GM12878 (cell line): Measurements from ENCODE around the gene PPEF1. TPM values are rescaled to one million over a fixed set of nuclear protein-coding genes. Genes with fewer than 3 reads are reported as not detected.

ENCODE experiments used
- ATAC-seq: fragments of 200-7000 bp; cut with Tn5 transposase; 3 replicates; pipeline ENCODE4 v1.9.1; 2020; ENCODE audit warnings: mild to moderate bottlenecking, moderate library complexity
- BruUV-seq: library from RNA; stranded (reverse); fragments of 400-500 nt; replicated peaks from 2 replicates; lab custom pipeline; 2021; lab: Mats Ljungman, UMichigan
- CTCF ChIA-PET: fragments of 300-600 bp; sonication (Branson Sonifier 250); formaldehyde crosslinking; extraction: SDS; loops from one replicate; lab custom pipeline; 2021; ENCODE audit warnings: inconsistent platforms; lab: Yijun Ruan, JAX
- POLR2A ChIA-PET: fragments of 350-600 bp; formaldehyde crosslinking; extraction: SDS; loops from one replicate; lab custom pipeline; 2021; ENCODE audit warnings: inconsistent platforms; lab: Charles Lee
- RAD21 ChIA-PET: fragments of 300-600 bp; sonication (Branson Sonifier 250); formaldehyde crosslinking; loops from one replicate; lab custom pipeline; 2023; ENCODE audit warnings: antibody characterized with exemption; ENCODE audit not compliant: unreplicated experiment; lab: Charles Lee
- SMC1A ChIA-PET: fragments of 300-600 bp; sonication (Branson Sonifier 250); formaldehyde crosslinking; loops from one replicate; lab custom pipeline; 2023; ENCODE audit not compliant: unreplicated experiment, uncharacterized antibody; lab: Charles Lee
- DNase-seq: peaks from one replicate; pipeline ENCODE4 v3.0.0-alpha.2; 2011; ENCODE audit warnings: low read depth, low spot score
- FAIRE-seq: peaks from 3 replicates; lab custom pipeline; 2011; peaks lifted over from hg19 to GRCh38; lab: Jason Lieb, UNC
- H2AFZ ChIP-seq: 2 replicates; pipeline ENCODE4 v1.6.0; 2011; ENCODE audit warnings: low read depth, low read length, control low read depth; ENCODE audit not compliant: control insufficient read depth
- H3K27ac ChIP-seq: 2 replicates; pipeline ENCODE4 v1.5.1; 2011; ENCODE audit warnings: control low read depth; ENCODE audit not compliant: control insufficient read depth, insufficient read depth
- H3K27me3 ChIP-seq, 2 experiments: replicated peaks in 1 of 2; 2 replicates each; pipeline versions ENCODE4 v1.6.0 to v1.6.1; 2011; ENCODE audit warnings: low read length in 1 of 2; ENCODE audit not compliant: control insufficient read depth in 2 of 2, insufficient read depth in 2 of 2
- H3K36me3 ChIP-seq, 2 experiments: 2 replicates each; pipeline ENCODE4 v1.5.1; 2011; ENCODE audit warnings: low read length in 1 of 2; ENCODE audit not compliant: control insufficient read depth in 2 of 2, insufficient read depth in 2 of 2
- H3K4me1 ChIP-seq: 2 replicates; pipeline ENCODE4 v1.6.1; 2011; ENCODE audit warnings: mild to moderate bottlenecking, low read length, moderate library complexity, mixed read lengths; ENCODE audit not compliant: control insufficient read depth, insufficient read depth
- H3K4me2 ChIP-seq: 2 replicates; pipeline ENCODE4 v1.6.0; 2011; ENCODE audit warnings: control low read depth; ENCODE audit not compliant: control insufficient read depth, insufficient read depth
- H3K4me3 ChIP-seq: fragments of 200-600 bp; sonication (generic); 2 replicates; pipeline ENCODE4 v1.5.1; 2016
- H3K79me2 ChIP-seq: 2 replicates; pipeline ENCODE4 v1.6.0; 2011; ENCODE audit warnings: low read length; ENCODE audit not compliant: control insufficient read depth, insufficient read depth
- H3K9ac ChIP-seq: 2 replicates; pipeline ENCODE4 v1.8.0; 2011; ENCODE audit warnings: low read length, control low read depth, mixed read lengths; ENCODE audit not compliant: control insufficient read depth, insufficient read depth
- H3K9me3 ChIP-seq: replicated peaks from 3 replicates; pipeline ENCODE4 v1.5.1; 2011; ENCODE audit warnings: mild to moderate bottlenecking, low read length; ENCODE audit not compliant: control insufficient read depth, insufficient read depth
- H4K20me1 ChIP-seq: 2 replicates; pipeline ENCODE4 v1.6.0; 2011; ENCODE audit not compliant: control insufficient read depth, insufficient read depth
- BCL11A ChIP-seq: IDR thresholded peaks from 2 replicates; pipeline ENCODE4 v1.6.1; 2011; ENCODE audit warnings: low read depth, low read length
- EP300 ChIP-seq, 2 experiments: fragments of 150-350 bp in 1 of 2; IDR thresholded peaks; 2 replicates each; pipeline ENCODE4 v1.6.1; 2011 to 2012; ENCODE audit warnings: low read depth in 2 of 2, low read length in 2 of 2, borderline replicate concordance in 1 of 2, improper control_type of control experiment in 1 of 2, inconsistent platforms in 1 of 2; ENCODE audit not compliant: control insufficient read depth in 1 of 2
- GATAD2B ChIP-seq: fragments of 450-650 bp; conservative IDR thresholded peaks from 2 replicates; pipeline ENCODE4 v1.6.1; 2017; ENCODE audit warnings: low read depth, mild to moderate bottlenecking, moderate library complexity
- MEF2B ChIP-seq: fragments of 450-650 bp; IDR thresholded peaks from 2 replicates; pipeline ENCODE4 v1.6.1; 2018; ENCODE audit warnings: mild to moderate bottlenecking, moderate library complexity; ENCODE audit not compliant: partially characterized antibody, poor library complexity, severe bottlenecking
- PKNOX1 ChIP-seq: fragments of 450-650 bp; IDR thresholded peaks from 2 replicates; pipeline ENCODE4 v1.6.1; 2016; ENCODE audit warnings: mild to moderate bottlenecking
- SRF ChIP-seq, 2 experiments: IDR thresholded peaks; 2 replicates each; pipeline ENCODE4 v1.6.1; 2011; ENCODE audit warnings: low read depth in 2 of 2, low read length in 2 of 2, mild to moderate bottlenecking in 1 of 2, moderate library complexity in 1 of 2
- WGBS: methylation state at CpG from one replicate; pipeline ENCODE4 v1.1.6; 2016; ENCODE audit warnings: low lambda C conversion rate; ENCODE audit not compliant: insufficient replicate concordance, insufficient coverage; ENCODE audit errors: missing lambda C conversion rate; 5-methylcytosine and 5-hydroxymethylcytosine counted together
- in situ Hi-C: fragments of 300-500 bp; cut with MboI; formaldehyde crosslinking; loops from 9 replicates; pipeline ENCODE4 v1.14.3; 2018; ENCODE audit warnings: mixed read lengths
- intact Hi-C: fragments of 100-400 bp; cut with micrococcal nuclease; formaldehyde crosslinking; loops from one replicate; pipeline ENCODE4 v1.14.2; 2022; ENCODE audit not compliant: unreplicated experiment
- polyA plus RNA-seq, 11 experiments: library from polyadenylated mRNA; depleted of rRNA in 4 of 11; unstranded in 6 of 11; stranded (reverse) in 5 of 11; fragments of >200 nt; fragmentation: Nextera tagmentation in 4 of 11; fragmentation: Illumina TruSeq in 1 of 11; extraction: Ambion mirVana in 4 of 11; extraction: Trizol in 1 of 11; gene quantifications; 1 replicate in 1 of 11; 2 replicates in 10 of 11; pipeline versions ENCODE4 v1.2.1 to v1.2.3, GENCODE V29; 2011 to 2016; ENCODE audit warnings: inconsistent platforms in 2 of 11, missing spikeins in 2 of 11, low read depth in 1 of 11
- total RNA-seq, 4 experiments: library from RNA; depleted of rRNA in 3 of 4; stranded (reverse); fragments of >200 nt in 3 of 4; fragmentation: Illumina TruSeq in 1 of 4; extraction: Trizol in 1 of 4; gene quantifications; 2 replicates each; pipeline versions ENCODE4 v1.2.1 to v1.2.3, GENCODE V29; 2013 to 2021
- TF ChIP-seq, protein P1 (sequence below): IDR thresholded peaks from 2 replicates; pipeline ENCODE4 v1.6.1; 2011; ENCODE audit warnings: low read depth, low read length, improper control_type of control experiment, borderline replicate concordance
- TF ChIP-seq, protein P2 (sequence below): fragments of 450-650 bp; IDR thresholded peaks from 2 replicates; pipeline ENCODE4 v1.6.1; 2016; ENCODE audit warnings: mild to moderate bottlenecking, moderate library complexity, borderline replicate concordance

PPEF1 gene
- total and polyA plus RNA-seq, 10 of the 15 experiments (the other 5 are each of a cell fraction or from before 2014, with no cell fraction given) = 0.24 to 2.2 (median 0.50) TPM

GRCh38 chrX:18872621-18873020 lies 165.2 kb downstream of the PPEF1 start:
- no peak for FAIRE-seq
- RAD21 ChIA-PET = interaction anchor here (0.7 kb wide), 1 partner anchor 13 kb away, joined by 3 read pairs; no protein-coding TSS in a partner anchor
- intact Hi-C loops = no loop called here

More at GRCh38 chrX:18872621-18873020, 165.2 kb downstream of the PPEF1 start:
- no peak for DNase-seq
- H3K27ac ChIP-seq = no peak overlapping the region
- SMC1A ChIA-PET = interaction anchor here (1.0 kb wide), 1 partner anchor 17 kb away, joined by 4 read pairs; no protein-coding TSS in a partner anchor
- no peak for ATAC-seq
- H3K27me3 ChIP-seq = no peaks in the 10 kb centered on the region
- CTCF ChIA-PET = no interaction called here
- H4K20me1 ChIP-seq = no peaks in the 10 kb centered on the region
- POLR2A ChIA-PET = no interaction called here
- no peaks in the 10 kb centered on the region for H3K9me3 ChIP-seq
- WGBS = 91% methylated on average over 8 of the region's 8 CpGs
- TF ChIP-seq EP300 (IDR thresholded peaks at IDR 0.05; ENCODE audit: borderline replicate concordance in 1 of 2, control insufficient read depth in 1 of 2, low read depth in 2 of 2, low read length in 2 of 2) = no peak
- no peak for TF ChIP-seq PKNOX1
- TF ChIP-seq GATAD2B = no peak
- TF ChIP-seq MEF2B = no peak
- TF ChIP-seq, protein P1, sequence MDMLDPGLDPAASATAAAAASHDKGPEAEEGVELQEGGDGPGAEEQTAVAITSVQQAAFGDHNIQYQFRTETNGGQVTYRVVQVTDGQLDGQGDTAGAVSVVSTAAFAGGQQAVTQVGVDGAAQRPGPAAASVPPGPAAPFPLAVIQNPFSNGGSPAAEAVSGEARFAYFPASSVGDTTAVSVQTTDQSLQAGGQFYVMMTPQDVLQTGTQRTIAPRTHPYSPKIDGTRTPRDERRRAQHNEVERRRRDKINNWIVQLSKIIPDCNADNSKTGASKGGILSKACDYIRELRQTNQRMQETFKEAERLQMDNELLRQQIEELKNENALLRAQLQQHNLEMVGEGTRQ = no peak
- TF ChIP-seq, protein P2, sequence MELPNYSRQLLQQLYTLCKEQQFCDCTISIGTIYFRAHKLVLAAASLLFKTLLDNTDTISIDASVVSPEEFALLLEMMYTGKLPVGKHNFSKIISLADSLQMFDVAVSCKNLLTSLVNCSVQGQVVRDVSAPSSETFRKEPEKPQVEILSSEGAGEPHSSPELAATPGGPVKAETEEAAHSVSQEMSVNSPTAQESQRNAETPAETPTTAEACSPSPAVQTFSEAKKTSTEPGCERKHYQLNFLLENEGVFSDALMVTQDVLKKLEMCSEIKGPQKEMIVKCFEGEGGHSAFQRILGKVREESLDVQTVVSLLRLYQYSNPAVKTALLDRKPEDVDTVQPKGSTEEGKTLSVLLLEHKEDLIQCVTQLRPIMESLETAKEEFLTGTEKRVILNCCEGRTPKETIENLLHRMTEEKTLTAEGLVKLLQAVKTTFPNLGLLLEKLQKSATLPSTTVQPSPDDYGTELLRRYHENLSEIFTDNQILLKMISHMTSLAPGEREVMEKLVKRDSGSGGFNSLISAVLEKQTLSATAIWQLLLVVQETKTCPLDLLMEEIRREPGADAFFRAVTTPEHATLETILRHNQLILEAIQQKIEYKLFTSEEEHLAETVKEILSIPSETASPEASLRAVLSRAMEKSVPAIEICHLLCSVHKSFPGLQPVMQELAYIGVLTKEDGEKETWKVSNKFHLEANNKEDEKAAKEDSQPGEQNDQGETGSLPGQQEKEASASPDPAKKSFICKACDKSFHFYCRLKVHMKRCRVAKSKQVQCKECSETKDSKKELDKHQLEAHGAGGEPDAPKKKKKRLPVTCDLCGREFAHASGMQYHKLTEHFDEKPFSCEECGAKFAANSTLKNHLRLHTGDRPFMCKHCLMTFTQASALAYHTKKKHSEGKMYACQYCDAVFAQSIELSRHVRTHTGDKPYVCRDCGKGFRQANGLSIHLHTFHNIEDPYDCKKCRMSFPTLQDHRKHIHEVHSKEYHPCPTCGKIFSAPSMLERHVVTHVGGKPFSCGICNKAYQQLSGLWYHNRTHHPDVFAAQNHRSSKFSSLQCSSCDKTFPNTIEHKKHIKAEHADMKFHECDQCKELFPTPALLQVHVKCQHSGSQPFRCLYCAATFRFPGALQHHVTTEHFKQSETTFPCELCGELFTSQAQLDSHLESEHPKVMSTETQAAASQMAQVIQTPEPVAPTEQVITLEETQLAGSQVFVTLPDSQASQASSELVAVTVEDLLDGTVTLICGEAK = no peak
- TF ChIP-seq BCL11A = no peak
- TF ChIP-seq SRF (IDR thresholded peaks at IDR 0.05; ENCODE audit: low read depth in 2 of 2, low read length in 2 of 2) = no peak
- H3K4me1 ChIP-seq = no peaks in the 10 kb centered on the region
- no peak overlapping the region for H3K9ac ChIP-seq
- no TSS peak for BruUV-seq
- H2AFZ ChIP-seq = no peak overlapping the region
- H3K36me3 ChIP-seq = no peaks in the 10 kb centered on the region
- in situ Hi-C loops = no loop called here
- H3K4me3 ChIP-seq = no peak overlapping the region
- no peak overlapping the region for H3K4me2 ChIP-seq
- H3K79me2 ChIP-seq = no peaks in the 10 kb centered on the region
